ENCODE measurements around the gene CRTC2. TPM values are rescaled to one million over a fixed set of nuclear protein-coding genes. Genes with fewer than 3 reads are reported as not detected.

Gene CRTC2
- total and polyA plus RNA-seq, 2 of the 4 experiments (the other 2 are of a cell fraction): 2.7 to 20.1 TPM

GRCh38 chr1:153941826-153942725 lies 16.3 kb downstream of the CRTC2 start:
- Histone ChIP-seq H2AFZ (replicated peaks; ENCODE audit: low read length, poor library complexity) (peak overlapping the region; percentile 7), H2BK15ac (ENCODE audit: low read depth, low read length) (no peak overlapping the region), H3K36me3 (ENCODE audit: control insufficient read depth, insufficient read depth, low read length) (peaks cover 48% of the 10 kb centered on the region), H3K18ac (ENCODE audit: low read depth, low read length) (no peak overlapping the region), H4K8ac (ENCODE audit: low read depth in 2 of 2, low read length in 2 of 2) (no peak overlapping the region), H3K14ac (replicated peaks; ENCODE audit: low read depth, low read length) (no peak overlapping the region), H4K91ac (ENCODE audit: insufficient read depth, low read depth, low read length) (no peak overlapping the region), H2BK5ac (ENCODE audit: low read depth, low read length, poor library complexity, severe bottlenecking) (no peak overlapping the region), H2AK9ac (replicated peaks; ENCODE audit: low read depth, low read length, poor library complexity) (no peak overlapping the region), H2AK5ac (ENCODE audit: low read depth, low read length) (no peak overlapping the region), H3K27ac (ENCODE audit: insufficient read depth, low read length) (no peak overlapping the region), H3K23ac (ENCODE audit: low read depth, low read length) (no peak overlapping the region), H3K4me2 (ENCODE audit: low read depth, low read length) (no peak overlapping the region), H3K27me3 (ENCODE audit: control insufficient read depth, insufficient read depth, low read length) (no peaks in the 10 kb centered on the region), H4K5ac (ENCODE audit: low read depth, low read length) (no peak overlapping the region), H3K4ac (ENCODE audit: low read depth, low read length) (no peak overlapping the region), H3K4me1 (ENCODE audit: control insufficient read depth, insufficient read depth, low read length) (peaks cover 9% of the 10 kb centered on the region), H2BK120ac (ENCODE audit: low read depth, low read length) (no peak overlapping the region), H3K4me3 (ENCODE audit: insufficient read depth, low read depth, low read length) (no peak overlapping the region), H3K9me3 (ENCODE audit: control insufficient read depth, insufficient read depth, low read length) (no peaks in the 10 kb centered on the region), H3K79me1 (ENCODE audit: low read depth in 1 of 2, low read length in 2 of 2) (peaks cover 15 to 54% of the 10 kb centered on the region in 2 experiments), H3K56ac (ENCODE audit: extremely low read depth, insufficient read depth, low read length) (no peak overlapping the region), H3K9me1 (ENCODE audit: insufficient read depth, low read length) (peaks cover 21% of the 10 kb centered on the region; the same call in 1 of the 2 replicates), H2BK20ac (ENCODE audit: low read depth, low read length) (no peak overlapping the region), H3K9ac (ENCODE audit: low read depth, low read length) (no peak overlapping the region), H4K20me1 (ENCODE audit: insufficient read depth, low read length) (peaks cover 5% of the 10 kb centered on the region)
- CTCF ChIA-PET: no interaction called here
- POLR2A ChIA-PET (ENCODE audit: unreplicated experiment): interaction anchor here (1.1 kb wide), 1 partner anchor 16 kb away, joined by 3 read pairs; no protein-coding TSS in a partner anchor
- dilution Hi-C loops (cut with HindIII; ENCODE audit: low sequenced_read_pairs, unreplicated experiment) (no loop called here), intact Hi-C loops (cut with micrococcal nuclease) (no loop called here), in situ Hi-C loops (cut with MboI; ENCODE audit: low sequenced_read_pairs) (no loop called here)
- no TSS peak for BruUV-seq (replicated peaks)
- 100% methylated on average over 17 of the region's 34 CpGs; no CpG with 5 or more reads in 1 of the 2 experiments for WGBS, 2 experiments (ENCODE audit: extremely low coverage in 2 of 2, insufficient read length in 1 of 2)
- ATAC-seq (ENCODE audit: low read depth) (no peak), DNase-seq (no peak)
- no peak for TF ChIP-seq ELK1 (IDR thresholded peaks at IDR 0.05; ENCODE audit: borderline replicate concordance, low read depth, low read length)
- TF ChIP-seq CTCF (conservative IDR thresholded peaks at IDR 0.05; ENCODE audit: low read depth, low read length): no peak
- no peak for TF ChIP-seq CHD1 (IDR thresholded peaks at IDR 0.05; ENCODE audit: low read depth, low read length)
- TF ChIP-seq POLR2A (IDR thresholded peaks at IDR 0.05; ENCODE audit: low read depth, low read length): no peak
- TF ChIP-seq FOS (IDR thresholded peaks at IDR 0.05; ENCODE audit: low read depth, low read length): no peak
- TF ChIP-seq BHLHE40 (IDR thresholded peaks at IDR 0.05; ENCODE audit: low read depth, low read length): no peak
- TF ChIP-seq SMC3 (IDR thresholded peaks at IDR 0.05; ENCODE audit: low read depth, low read length): no peak
- TF ChIP-seq CEBPB (IDR thresholded peaks at IDR 0.05; ENCODE audit: low read depth, low read length): no peak
- TF ChIP-seq MAZ (IDR thresholded peaks at IDR 0.05; ENCODE audit: borderline replicate concordance, low read depth, low read length): no peak
- no peak for TF ChIP-seq MXI1 (IDR thresholded peaks at IDR 0.05; ENCODE audit: borderline replicate concordance, low read depth, low read length)
- TF ChIP-seq RAD21 (IDR thresholded peaks at IDR 0.05; ENCODE audit: low read length): no peak
- no peak for TF ChIP-seq USF2 (IDR thresholded peaks at IDR 0.05; ENCODE audit: low read depth, low read length)
- TF ChIP-seq NFE2L2 (IDR thresholded peaks at IDR 0.05; ENCODE audit: low read depth, low read length): no peak
- no peak for TF ChIP-seq RCOR1 (IDR thresholded peaks at IDR 0.05; ENCODE audit: insufficient replicate concordance, low read length)
- TF ChIP-seq MAFK (IDR thresholded peaks at IDR 0.05; ENCODE audit: low read depth, low read length): no peak

Data from IMR-90 (cell line).